ENCODE data around the gene SIM1. TPM values are rescaled to one million over a fixed set of nuclear protein-coding genes. Genes with fewer than 3 reads are reported as not detected.

SIM1 gene
- total RNA-seq, 1 experiment from 2014 or later = 0.03 TPM

GRCh38 chr6:100435299-100435698 is 29.4 kb downstream of the SIM1 start:
- no peak for DNase-seq (ENCODE audit: low spot score)

GRCh38 chr6:100433726-100434435 is 30.8 kb downstream of the SIM1 start:
- DNase-seq (ENCODE audit: low spot score) = no peak
- in situ Hi-C loops (cut with HindIII; ENCODE audit: low sequenced_read_pairs) = no loop called here

More at GRCh38 chr6:100435299-100435698, 29.4 kb downstream of the SIM1 start:
- in situ Hi-C loops (cut with HindIII; ENCODE audit: low sequenced_read_pairs) = no loop called here

- in situ Hi-C loops (cut with HindIII; ENCODE audit: low sequenced_read_pairs) = no loop called here
Measured at GRCh38 chr6:100432136-100432535, 32.6 kb downstream of the SIM1 start.

GRCh38 chr6:100430962-100431361 is 33.8 kb downstream of the SIM1 start:
- no peak for DNase-seq (ENCODE audit: low spot score)
- in situ Hi-C loops (cut with HindIII; ENCODE audit: low sequenced_read_pairs) = no loop called here

More at GRCh38 chr6:100432136-100432535, 32.6 kb downstream of the SIM1 start:
- no peak for DNase-seq (ENCODE audit: low spot score)

GRCh38 chr6:100427452-100427851 is 37.3 kb downstream of the SIM1 start:
- in situ Hi-C loops (cut with HindIII; ENCODE audit: low sequenced_read_pairs) = no loop called here

GRCh38 chr6:100426744-100427338 is 37.9 kb downstream of the SIM1 start:
- in situ Hi-C loops (cut with HindIII; ENCODE audit: low sequenced_read_pairs) = no loop called here
- DNase-seq (ENCODE audit: low spot score) = no peak

More at GRCh38 chr6:100427452-100427851, 37.3 kb downstream of the SIM1 start:
- no peak for DNase-seq (ENCODE audit: low spot score)

GRCh38 chr6:100426241-100426640 is 38.5 kb downstream of the SIM1 start:
- in situ Hi-C loops (cut with HindIII; ENCODE audit: low sequenced_read_pairs) = no loop called here
- DNase-seq (ENCODE audit: low spot score) = no peak

- no peak for DNase-seq (ENCODE audit: low spot score)
- in situ Hi-C loops (cut with HindIII; ENCODE audit: low sequenced_read_pairs) = no loop called here
Measured at GRCh38 chr6:100420711-100421110, 44.0 kb downstream of the SIM1 start.

- DNase-seq (ENCODE audit: low spot score) = no peak
- in situ Hi-C loops (cut with HindIII; ENCODE audit: low sequenced_read_pairs) = no loop called here
Measured at GRCh38 chr6:100417036-100417435, 47.7 kb downstream of the SIM1 start.

- in situ Hi-C loops (cut with HindIII; ENCODE audit: low sequenced_read_pairs) = no loop called here
Measured at GRCh38 chr6:100415768-100416167, 49.0 kb downstream of the SIM1 start.

GRCh38 chr6:100412872-100413271 is 51.8 kb downstream of the SIM1 start:
- in situ Hi-C loops (cut with HindIII; ENCODE audit: low sequenced_read_pairs) = no loop called here
- DNase-seq (ENCODE audit: low spot score) = no peak

More at GRCh38 chr6:100415768-100416167, 49.0 kb downstream of the SIM1 start:
- DNase-seq (ENCODE audit: low spot score) = no peak

- in situ Hi-C loops (cut with HindIII; ENCODE audit: low sequenced_read_pairs) = no loop called here
- no peak for DNase-seq (ENCODE audit: low spot score)
Measured at GRCh38 chr6:100404051-100404450, 60.7 kb downstream of the SIM1 start.

GRCh38 chr6:100393493-100393892 is 71.2 kb downstream of the SIM1 start:
- in situ Hi-C loops (cut with HindIII; ENCODE audit: low sequenced_read_pairs) = no loop called here
- no peak for DNase-seq (ENCODE audit: low spot score)

GRCh38 chr6:100392423-100392822 is 72.3 kb downstream of the SIM1 start:
- in situ Hi-C loops (cut with HindIII; ENCODE audit: low sequenced_read_pairs) = no loop called here
- DNase-seq (ENCODE audit: low spot score) = no peak

GRCh38 chr6:100388868-100389519 is 75.7 kb downstream of the SIM1 start:
- DNase-seq (ENCODE audit: low spot score) = no peak
- in situ Hi-C loops (cut with HindIII; ENCODE audit: low sequenced_read_pairs) = no loop called here

- no peak for DNase-seq (ENCODE audit: low spot score)
- in situ Hi-C loops (cut with HindIII; ENCODE audit: low sequenced_read_pairs) = no loop called here
Measured at GRCh38 chr6:100382767-100383195, 81.9 kb downstream of the SIM1 start.

- DNase-seq (ENCODE audit: low spot score) = no peak
- in situ Hi-C loops (cut with HindIII; ENCODE audit: low sequenced_read_pairs) = no loop called here
Measured at GRCh38 chr6:100382031-100382430, 82.7 kb downstream of the SIM1 start.

GRCh38 chr6:100381111-100381510 is 83.6 kb downstream of the SIM1 start:
- in situ Hi-C loops (cut with HindIII; ENCODE audit: low sequenced_read_pairs) = no loop called here
- DNase-seq (ENCODE audit: low spot score) = no peak

GRCh38 chr6:100379386-100379785 is 85.3 kb downstream of the SIM1 start:
- no peak for DNase-seq (ENCODE audit: low spot score)
- in situ Hi-C loops (cut with HindIII; ENCODE audit: low sequenced_read_pairs) = no loop called here

- in situ Hi-C loops (cut with HindIII; ENCODE audit: low sequenced_read_pairs) = no loop called here
- no peak for DNase-seq (ENCODE audit: low spot score)
Measured at GRCh38 chr6:100378576-100378975, 86.1 kb downstream of the SIM1 start.
